ENCODE measurements around the gene FGF22. TPM values are rescaled to one million over a fixed set of nuclear protein-coding genes. Genes with fewer than 3 reads are reported as not detected.

The FGF22 gene
- total and polyA plus RNA-seq, 2 of the 13 experiments (the other 11 are each of a cell fraction or from before 2014, with no cell fraction given), result 0.24 TPM; not detected in 1

DNA sequence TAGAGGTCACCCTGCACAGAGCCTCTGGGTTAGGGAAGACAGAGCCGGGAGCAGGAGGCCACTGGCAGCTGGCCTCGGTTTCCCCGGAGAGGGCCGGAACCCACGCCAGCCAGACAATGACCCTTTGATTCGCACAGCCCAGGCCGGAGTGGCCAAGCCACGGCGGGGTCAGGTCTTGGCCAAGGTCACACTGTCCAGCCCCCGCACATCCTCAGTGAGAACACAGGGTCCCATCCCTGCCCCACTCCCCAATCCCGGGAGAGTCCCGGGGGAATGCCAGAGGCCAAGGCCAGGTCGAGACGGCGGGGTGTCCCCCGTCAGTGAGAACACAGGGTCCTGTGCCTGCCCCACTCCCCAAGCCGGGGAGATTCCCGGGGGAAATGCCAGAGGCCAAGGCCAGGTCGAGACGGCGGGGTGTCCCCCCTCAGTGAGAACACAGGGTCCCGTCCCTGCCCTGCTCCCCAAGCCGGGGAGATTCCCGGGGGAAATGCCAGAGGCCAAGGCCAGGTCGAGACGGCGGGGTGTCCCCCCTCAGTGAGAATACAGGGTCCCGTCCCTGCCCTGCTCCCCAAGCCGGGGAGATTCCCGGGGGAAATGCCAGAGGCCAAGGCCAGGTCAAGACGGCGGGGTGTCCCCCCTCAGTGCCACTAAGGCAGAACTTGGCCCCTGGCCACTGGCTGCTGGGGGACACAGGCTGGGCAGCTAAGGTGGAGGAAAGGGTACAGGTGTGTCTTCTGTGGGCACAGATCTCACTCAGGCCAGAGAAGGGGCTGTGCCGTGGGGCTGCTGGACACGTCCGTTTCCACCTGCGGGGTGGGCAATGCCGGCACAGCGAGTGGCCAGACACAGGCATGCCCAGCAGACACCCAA lies 34.8 kb downstream of the FGF22 start (continued):
- TF ChIP-seq, protein P1, sequence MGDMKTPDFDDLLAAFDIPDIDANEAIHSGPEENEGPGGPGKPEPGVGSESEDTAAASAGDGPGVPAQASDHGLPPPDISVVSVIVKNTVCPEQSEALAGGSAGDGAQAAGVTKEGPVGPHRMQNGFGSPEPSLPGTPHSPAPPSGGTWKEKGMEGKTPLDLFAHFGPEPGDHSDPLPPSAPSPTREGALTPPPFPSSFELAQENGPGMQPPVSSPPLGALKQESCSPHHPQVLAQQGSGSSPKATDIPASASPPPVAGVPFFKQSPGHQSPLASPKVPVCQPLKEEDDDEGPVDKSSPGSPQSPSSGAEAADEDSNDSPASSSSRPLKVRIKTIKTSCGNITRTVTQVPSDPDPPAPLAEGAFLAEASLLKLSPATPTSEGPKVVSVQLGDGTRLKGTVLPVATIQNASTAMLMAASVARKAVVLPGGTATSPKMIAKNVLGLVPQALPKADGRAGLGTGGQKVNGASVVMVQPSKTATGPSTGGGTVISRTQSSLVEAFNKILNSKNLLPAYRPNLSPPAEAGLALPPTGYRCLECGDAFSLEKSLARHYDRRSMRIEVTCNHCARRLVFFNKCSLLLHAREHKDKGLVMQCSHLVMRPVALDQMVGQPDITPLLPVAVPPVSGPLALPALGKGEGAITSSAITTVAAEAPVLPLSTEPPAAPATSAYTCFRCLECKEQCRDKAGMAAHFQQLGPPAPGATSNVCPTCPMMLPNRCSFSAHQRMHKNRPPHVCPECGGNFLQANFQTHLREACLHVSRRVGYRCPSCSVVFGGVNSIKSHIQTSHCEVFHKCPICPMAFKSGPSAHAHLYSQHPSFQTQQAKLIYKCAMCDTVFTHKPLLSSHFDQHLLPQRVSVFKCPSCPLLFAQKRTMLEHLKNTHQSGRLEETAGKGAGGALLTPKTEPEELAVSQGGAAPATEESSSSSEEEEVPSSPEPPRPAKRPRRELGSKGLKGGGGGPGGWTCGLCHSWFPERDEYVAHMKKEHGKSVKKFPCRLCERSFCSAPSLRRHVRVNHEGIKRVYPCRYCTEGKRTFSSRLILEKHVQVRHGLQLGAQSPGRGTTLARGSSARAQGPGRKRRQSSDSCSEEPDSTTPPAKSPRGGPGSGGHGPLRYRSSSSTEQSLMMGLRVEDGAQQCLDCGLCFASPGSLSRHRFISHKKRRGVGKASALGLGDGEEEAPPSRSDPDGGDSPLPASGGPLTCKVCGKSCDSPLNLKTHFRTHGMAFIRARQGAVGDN (CRISPR knock-in tag; IDR thresholded peaks at IDR 0.05), result peak; percentile 66
- TF ChIP-seq, protein P2, sequence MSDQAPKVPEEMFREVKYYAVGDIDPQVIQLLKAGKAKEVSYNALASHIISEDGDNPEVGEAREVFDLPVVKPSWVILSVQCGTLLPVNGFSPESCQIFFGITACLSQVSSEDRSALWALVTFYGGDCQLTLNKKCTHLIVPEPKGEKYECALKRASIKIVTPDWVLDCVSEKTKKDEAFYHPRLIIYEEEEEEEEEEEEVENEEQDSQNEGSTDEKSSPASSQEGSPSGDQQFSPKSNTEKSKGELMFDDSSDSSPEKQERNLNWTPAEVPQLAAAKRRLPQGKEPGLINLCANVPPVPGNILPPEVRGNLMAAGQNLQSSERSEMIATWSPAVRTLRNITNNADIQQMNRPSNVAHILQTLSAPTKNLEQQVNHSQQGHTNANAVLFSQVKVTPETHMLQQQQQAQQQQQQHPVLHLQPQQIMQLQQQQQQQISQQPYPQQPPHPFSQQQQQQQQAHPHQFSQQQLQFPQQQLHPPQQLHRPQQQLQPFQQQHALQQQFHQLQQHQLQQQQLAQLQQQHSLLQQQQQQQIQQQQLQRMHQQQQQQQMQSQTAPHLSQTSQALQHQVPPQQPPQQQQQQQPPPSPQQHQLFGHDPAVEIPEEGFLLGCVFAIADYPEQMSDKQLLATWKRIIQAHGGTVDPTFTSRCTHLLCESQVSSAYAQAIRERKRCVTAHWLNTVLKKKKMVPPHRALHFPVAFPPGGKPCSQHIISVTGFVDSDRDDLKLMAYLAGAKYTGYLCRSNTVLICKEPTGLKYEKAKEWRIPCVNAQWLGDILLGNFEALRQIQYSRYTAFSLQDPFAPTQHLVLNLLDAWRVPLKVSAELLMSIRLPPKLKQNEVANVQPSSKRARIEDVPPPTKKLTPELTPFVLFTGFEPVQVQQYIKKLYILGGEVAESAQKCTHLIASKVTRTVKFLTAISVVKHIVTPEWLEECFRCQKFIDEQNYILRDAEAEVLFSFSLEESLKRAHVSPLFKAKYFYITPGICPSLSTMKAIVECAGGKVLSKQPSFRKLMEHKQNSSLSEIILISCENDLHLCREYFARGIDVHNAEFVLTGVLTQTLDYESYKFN (CRISPR knock-in tag; conservative IDR thresholded peaks at IDR 0.05), result peak; percentile 29; the same call in 1 of the 2 replicates
- TF ChIP-seq, protein P3, sequence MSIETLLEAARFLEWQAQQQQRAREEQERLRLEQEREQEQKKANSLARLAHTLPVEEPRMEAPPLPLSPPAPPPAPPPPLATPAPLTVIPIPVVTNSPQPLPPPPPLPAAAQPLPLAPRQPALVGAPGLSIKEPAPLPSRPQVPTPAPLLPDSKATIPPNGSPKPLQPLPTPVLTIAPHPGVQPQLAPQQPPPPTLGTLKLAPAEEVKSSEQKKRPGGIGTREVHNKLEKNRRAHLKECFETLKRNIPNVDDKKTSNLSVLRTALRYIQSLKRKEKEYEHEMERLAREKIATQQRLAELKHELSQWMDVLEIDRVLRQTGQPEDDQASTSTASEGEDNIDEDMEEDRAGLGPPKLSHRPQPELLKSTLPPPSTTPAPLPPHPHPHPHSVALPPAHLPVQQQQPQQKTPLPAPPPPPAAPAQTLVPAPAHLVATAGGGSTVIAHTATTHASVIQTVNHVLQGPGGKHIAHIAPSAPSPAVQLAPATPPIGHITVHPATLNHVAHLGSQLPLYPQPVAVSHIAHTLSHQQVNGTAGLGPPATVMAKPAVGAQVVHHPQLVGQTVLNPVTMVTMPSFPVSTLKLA (IDR thresholded peaks at IDR 0.05), result no peak
- TF ChIP-seq NCOA1 (CRISPR knock-in tag; IDR thresholded peaks at IDR 0.05), result no peak
- TF ChIP-seq ZBTB7B (CRISPR knock-in tag; IDR thresholded peaks at IDR 0.05), result peak; percentile 49; the same call in 1 of the 2 replicates
- no peak for TF ChIP-seq ZNF430 (CRISPR knock-in tag; IDR thresholded peaks at IDR 0.05)
- TF ChIP-seq, protein P4, sequence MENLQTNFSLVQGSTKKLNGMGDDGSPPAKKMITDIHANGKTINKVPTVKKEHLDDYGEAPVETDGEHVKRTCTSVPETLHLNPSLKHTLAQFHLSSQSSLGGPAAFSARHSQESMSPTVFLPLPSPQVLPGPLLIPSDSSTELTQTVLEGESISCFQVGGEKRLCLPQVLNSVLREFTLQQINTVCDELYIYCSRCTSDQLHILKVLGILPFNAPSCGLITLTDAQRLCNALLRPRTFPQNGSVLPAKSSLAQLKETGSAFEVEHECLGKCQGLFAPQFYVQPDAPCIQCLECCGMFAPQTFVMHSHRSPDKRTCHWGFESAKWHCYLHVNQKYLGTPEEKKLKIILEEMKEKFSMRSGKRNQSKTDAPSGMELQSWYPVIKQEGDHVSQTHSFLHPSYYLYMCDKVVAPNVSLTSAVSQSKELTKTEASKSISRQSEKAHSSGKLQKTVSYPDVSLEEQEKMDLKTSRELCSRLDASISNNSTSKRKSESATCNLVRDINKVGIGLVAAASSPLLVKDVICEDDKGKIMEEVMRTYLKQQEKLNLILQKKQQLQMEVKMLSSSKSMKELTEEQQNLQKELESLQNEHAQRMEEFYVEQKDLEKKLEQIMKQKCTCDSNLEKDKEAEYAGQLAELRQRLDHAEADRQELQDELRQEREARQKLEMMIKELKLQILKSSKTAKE (CRISPR knock-in tag; IDR thresholded peaks at IDR 0.05; ENCODE audit: borderline replicate concordance), result peak; percentile 92
- no peak for TF ChIP-seq ZNF75D (CRISPR knock-in tag; IDR thresholded peaks at IDR 0.05; ENCODE audit: borderline replicate concordance)
- TF ChIP-seq HNRNPL (IDR thresholded peaks at IDR 0.05; ENCODE audit: low read depth, low read length), result 0 out of 2 replicates have a peak, but pooled peaks have one; percentile 13
- TF ChIP-seq RXRA (CRISPR knock-in tag; IDR thresholded peaks at IDR 0.05), result peak; percentile 97
- TF ChIP-seq ZNF777 (CRISPR knock-in tag; IDR thresholded peaks at IDR 0.05), result 0 out of 2 replicates have a peak, but pooled peaks have one; percentile 25
- TF ChIP-seq, protein P5, sequence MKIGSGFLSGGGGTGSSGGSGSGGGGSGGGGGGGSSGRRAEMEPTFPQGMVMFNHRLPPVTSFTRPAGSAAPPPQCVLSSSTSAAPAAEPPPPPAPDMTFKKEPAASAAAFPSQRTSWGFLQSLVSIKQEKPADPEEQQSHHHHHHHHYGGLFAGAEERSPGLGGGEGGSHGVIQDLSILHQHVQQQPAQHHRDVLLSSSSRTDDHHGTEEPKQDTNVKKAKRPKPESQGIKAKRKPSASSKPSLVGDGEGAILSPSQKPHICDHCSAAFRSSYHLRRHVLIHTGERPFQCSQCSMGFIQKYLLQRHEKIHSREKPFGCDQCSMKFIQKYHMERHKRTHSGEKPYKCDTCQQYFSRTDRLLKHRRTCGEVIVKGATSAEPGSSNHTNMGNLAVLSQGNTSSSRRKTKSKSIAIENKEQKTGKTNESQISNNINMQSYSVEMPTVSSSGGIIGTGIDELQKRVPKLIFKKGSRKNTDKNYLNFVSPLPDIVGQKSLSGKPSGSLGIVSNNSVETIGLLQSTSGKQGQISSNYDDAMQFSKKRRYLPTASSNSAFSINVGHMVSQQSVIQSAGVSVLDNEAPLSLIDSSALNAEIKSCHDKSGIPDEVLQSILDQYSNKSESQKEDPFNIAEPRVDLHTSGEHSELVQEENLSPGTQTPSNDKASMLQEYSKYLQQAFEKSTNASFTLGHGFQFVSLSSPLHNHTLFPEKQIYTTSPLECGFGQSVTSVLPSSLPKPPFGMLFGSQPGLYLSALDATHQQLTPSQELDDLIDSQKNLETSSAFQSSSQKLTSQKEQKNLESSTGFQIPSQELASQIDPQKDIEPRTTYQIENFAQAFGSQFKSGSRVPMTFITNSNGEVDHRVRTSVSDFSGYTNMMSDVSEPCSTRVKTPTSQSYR (CRISPR knock-in tag; IDR thresholded peaks at IDR 0.05; ENCODE audit: borderline replicate concordance), result peak; percentile 8; the same call in 1 of the 2 replicates
- peak; percentile 33; the same call in 1 of the 2 replicates for TF ChIP-seq HDAC1 (CRISPR knock-in tag; IDR thresholded peaks at IDR 0.05)
